AG09319 (cell line): ENCODE data around the gene NPRL2.

Experiments used
- DNase-seq: peaks from one replicate; pipeline ENCODE4 v3.0.0-alpha.2; 2010; ENCODE audit warnings: low read depth; ENCODE audit errors: extremely low read depth
- TF ChIP-seq, protein P1 (sequence below): IDR thresholded peaks from 2 replicates; pipeline ENCODE4 v1.5.1; 2011; ENCODE audit warnings: low read depth, mild to moderate bottlenecking, inconsistent platforms, low read length, moderate library complexity

NPRL2 gene

DNA sequence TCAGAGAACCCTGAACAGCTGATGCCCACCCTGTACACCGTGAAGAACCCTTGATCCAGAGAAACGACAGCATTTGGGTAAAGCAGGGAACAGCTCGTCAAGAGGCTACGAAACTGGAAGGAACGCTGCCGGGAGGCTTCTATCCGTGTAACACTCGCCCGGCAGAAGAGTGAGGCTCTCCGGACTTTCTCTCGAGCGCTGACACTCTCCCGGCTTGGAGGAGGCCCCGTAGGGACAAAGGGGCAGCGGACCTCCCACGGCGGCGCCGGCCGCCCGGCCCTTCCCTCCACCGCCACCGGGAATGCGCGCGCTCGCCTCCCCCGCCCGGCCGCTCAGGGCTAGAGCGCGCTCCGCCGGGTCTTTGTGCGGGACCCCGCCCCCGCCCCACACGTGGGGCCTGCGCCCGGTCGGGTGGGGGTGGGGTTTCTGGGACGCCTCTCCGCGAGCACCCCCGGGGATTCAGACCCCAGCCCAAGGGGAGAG, 29.7 kb downstream of the NPRL2 start:
- no peak for DNase-seq

DNA sequence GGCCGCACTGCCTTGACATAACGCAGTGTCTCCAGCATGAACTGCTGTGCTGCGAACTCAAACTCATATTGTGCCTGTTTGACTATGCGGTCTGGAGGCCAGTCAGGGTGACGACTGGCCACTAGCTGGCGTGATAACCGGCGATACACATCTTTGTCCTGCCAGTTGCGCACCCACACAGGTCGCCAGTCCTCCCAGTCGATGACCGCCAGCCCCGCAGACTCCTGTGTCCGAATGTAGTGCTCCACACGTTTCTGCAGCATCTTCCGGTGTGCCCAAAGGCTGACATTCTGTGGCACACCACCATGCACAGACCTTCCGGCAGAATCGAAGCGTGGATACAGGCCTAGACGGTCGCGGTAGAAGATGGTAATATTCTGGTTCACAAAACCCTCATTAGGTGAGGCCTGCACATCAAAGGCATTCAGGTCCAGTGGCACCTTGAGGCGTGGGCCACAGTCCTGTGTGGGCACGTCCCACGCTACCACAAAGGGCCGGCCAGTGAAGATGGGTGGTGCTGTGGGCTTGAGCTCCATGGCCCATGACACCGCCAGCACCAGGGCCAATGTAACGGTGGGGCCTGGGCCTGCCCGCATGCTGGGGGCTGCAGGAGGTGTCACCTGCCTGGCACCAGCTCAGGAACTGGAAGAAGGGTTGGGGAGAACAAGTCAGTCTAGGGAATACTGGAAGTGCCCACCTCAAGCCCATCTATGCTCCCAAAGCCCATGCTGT, 30.5 kb downstream of the NPRL2 start:
- DNase-seq = no peak
- TF ChIP-seq, protein P1, sequence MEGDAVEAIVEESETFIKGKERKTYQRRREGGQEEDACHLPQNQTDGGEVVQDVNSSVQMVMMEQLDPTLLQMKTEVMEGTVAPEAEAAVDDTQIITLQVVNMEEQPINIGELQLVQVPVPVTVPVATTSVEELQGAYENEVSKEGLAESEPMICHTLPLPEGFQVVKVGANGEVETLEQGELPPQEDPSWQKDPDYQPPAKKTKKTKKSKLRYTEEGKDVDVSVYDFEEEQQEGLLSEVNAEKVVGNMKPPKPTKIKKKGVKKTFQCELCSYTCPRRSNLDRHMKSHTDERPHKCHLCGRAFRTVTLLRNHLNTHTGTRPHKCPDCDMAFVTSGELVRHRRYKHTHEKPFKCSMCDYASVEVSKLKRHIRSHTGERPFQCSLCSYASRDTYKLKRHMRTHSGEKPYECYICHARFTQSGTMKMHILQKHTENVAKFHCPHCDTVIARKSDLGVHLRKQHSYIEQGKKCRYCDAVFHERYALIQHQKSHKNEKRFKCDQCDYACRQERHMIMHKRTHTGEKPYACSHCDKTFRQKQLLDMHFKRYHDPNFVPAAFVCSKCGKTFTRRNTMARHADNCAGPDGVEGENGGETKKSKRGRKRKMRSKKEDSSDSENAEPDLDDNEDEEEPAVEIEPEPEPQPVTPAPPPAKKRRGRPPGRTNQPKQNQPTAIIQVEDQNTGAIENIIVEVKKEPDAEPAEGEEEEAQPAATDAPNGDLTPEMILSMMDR = no peak

More for the DNA sequence above, 29.7 kb downstream of the NPRL2 start:
- TF ChIP-seq, protein P1 = no peak

DNA sequence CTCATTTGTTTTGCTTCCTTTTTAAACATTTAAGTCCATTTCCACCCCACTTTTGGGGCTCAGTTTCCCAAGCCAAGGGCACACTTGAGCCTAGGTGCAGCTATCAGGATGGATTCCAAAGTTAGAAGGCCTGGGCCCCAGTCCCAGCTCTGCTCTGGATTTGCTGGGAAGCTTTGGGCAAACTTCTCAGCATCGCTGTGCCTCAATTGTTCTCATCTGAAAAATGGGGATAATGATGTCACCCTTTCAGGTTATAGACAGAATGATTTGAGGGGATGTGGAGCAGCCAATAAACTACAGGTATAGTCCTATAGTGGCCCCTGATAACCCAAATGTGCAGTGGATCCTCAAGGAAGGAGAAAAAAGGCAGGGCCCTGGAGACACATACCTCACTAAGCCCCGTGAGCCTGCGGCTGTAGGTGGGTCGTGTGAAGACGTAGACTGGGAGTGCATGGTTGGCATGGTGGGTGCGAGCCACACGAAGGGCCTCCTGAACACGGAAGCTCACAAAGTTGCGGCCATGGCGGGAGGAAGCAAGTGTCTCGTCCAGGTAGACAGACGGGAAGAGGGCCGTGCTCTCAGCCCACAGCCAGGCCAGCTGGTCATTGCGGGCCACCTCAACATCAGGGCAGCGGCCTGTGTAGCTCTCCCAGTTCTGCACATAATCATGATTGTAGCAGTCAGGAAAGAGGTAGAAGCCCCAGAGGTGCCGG, 31.2 kb downstream of the NPRL2 start:
- DNase-seq = no peak
- TF ChIP-seq, protein P1 = no peak

DNA sequence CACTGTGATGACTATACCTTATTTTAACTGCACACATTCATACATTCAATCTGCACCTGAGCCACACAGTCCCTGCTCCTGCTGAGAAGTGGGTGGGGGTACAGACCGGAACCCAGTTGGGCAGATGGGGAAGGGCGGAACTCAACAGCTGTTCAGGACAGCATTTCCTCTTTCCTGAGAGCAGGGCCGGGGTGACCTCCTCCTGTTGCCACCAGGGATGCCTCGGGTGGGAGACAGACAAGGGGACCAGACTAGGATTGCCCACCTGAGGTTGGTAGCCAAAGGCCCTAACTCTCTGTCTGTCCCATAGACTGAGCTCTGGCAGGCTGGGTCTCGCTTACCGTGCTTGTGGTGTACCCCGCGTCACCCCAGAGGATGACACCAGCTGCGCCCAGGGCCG, 32.0 kb downstream of the NPRL2 start:
- no peak for DNase-seq
- TF ChIP-seq, protein P1 = no peak

DNA sequence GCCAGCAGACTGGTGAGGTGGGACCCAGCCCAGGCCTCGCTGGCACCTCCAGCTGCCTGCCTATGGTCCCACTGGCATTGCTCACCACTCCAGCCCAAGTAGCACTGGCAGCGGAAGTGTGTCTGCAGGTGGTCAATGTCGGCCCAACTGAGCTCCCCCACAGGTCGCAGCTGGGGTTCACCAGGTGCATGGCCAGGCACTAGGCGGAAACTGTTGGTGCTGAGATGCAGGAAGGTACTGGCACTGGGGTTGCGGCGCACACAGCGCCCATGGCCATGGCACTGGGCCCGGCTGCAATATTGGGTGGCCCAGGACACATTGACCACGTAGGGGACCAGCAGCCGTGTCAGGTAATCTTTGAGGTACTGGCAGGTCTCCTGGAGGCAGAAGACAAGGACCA, 32.4 kb downstream of the NPRL2 start:
- TF ChIP-seq, protein P1 = no peak

DNA sequence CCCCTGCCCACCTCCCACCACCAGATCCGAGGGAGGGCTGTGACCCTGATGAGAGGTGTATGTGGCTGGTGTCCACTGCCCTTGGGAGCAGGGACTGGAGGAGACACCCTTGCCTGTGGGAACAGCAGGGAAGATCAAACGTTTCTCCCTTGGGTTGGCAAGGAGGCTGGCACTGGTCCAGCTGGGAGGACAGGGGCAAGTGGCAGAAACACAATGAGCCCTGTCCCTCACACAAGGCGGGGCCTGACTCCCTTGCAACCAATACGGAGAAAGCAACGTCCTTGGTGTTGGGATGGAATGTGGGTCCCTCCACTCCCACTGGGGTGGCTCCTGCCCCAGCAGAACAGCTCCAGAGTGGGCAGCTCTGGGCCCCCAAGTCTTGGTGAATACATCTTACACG, 33.3 kb downstream of the NPRL2 start:
- TF ChIP-seq, protein P1 = no peak
- no peak for DNase-seq

More for the DNA sequence above, 32.4 kb downstream of the NPRL2 start:
- DNase-seq = no peak

DNA sequence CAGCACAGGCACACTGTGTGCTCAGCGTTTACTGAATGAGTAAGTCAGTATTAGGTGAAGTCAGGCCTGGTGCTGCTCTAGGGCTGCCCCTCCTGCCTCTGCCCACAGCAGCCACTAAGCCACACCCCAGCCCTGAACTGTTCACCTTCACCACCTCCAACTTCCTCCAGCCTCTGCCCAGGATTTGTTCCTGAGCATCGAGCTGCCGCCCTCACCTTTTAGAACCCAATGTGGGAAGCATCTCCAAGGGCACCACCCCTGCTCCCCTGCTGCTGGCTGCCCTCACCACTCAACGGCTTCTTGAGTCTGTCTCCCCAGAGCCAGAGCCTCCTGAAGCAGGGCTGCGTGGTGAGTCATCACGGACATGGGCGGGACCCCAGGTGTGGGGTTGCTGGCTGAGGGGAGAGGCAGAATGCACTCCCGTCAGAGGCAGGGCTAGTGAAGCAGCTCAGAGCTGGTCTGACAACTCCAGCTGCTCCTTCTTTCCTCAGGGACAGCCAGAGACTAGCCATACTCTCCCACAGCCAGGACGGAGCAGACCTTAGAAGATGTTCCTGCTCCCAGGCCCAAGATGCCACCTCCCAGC, 33.8 kb downstream of the NPRL2 start:
- DNase-seq = no peak
- TF ChIP-seq, protein P1 = no peak
